C1 segment of cervical spinal cord (tissue), 14 donors: ENCODE data around the gene HSD17B7.

Experiments used
- DNase-seq, 14 donors: peaks; one replicate each; lab custom pipeline; 2025; lab: John Stamatoyannopoulos, UW

Gene HSD17B7

DNA sequence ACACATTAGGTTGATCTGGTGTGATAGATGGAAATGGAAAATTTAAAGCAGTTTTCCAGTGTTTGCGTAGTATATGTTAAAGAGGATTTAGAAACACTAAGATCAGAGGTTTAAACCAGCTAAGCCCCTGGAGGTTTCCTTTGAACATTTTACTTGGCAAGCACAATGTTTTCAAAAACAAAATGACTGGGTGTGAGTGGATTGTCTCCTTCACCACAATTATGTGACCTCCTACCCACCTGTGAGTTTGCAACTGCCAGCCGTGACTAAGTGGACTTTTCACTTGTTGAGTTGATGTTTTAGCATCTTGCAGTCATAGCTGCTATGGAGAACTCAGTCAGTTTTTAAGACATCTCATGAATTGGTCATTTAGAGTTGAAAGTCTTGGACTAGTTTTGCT is 65.8 kb downstream of the HSD17B7 start:
- no peak for DNase-seq

GRCh38 chr1:162857850-162858249 is 67.3 kb downstream of the HSD17B7 start:
- no peak for DNase-seq

DNA sequence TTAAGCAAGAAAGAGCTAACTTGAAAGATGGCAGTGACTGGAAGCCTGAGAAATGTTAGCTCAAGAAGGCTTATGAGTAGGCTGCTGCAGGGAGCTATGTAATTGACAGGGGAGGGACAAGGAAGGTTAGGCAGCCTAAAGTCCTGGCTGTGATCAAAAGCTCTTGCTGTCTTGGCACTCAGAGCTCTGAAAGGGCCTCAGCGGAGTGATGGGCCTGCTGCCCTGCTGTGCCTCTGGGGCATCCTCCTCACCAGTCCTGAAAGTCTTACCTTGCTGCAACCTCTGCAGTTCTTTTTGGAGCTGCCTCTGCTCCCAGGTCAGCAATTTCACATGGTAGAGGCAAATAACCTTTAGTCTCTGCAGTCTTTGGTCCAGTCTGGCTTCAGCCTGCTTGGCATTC is 68.7 kb downstream of the HSD17B7 start:
- no peak for DNase-seq

- DNase-seq = peak in 2 of 14 donors; percentile 3 to 26
Observed at GRCh38 chr1:162861101-162861500, 70.6 kb downstream of the HSD17B7 start, which contains the start of gene CCDC190. TSS of gene CCDC190 (minus strand) at chr1:162861175. CDS start at chr1:162859646, 1,529 bp downstream.

- no peak for DNase-seq
Observed at GRCh38 chr1:162861625-162862024, 71.1 kb downstream of the HSD17B7 start.
